Medulla oblongata (tissue), 1 donor: ENCODE results near the gene NFATC3.

Source experiments
- DNase-seq: peaks from one replicate; pipeline ENCODE4 v3.0.0-alpha.2; 2015; ENCODE audit errors: extremely low spot score

The NFATC3 gene

DNA sequence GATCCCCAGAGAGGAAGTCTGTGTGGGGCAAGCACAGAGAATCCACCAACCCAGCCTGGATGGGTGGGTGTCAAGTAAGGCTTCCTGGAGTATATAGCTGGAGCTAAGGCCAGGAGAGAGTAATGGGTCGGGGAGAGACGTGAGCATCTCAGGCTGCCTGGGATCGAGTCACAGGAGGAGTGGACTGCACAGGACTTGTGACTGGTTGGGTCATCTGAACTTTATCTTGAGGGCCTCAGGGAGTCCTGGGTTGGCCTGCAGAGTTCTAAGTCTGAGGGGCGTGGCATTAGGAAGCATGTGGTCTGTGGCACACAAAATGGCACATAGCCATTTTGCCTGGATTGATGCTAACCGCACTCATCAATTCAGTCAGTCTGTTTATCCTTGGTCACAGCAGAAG is 161.5 kb downstream of the NFATC3 start:
- DNase-seq = peak; percentile 35

GRCh38 chr16:68247400-68247799 is 162.2 kb downstream of the NFATC3 start:
- peak; percentile 78 for DNase-seq

GRCh38 chr16:68247932-68248331 is 162.8 kb downstream of the NFATC3 start:
- no peak for DNase-seq

DNA sequence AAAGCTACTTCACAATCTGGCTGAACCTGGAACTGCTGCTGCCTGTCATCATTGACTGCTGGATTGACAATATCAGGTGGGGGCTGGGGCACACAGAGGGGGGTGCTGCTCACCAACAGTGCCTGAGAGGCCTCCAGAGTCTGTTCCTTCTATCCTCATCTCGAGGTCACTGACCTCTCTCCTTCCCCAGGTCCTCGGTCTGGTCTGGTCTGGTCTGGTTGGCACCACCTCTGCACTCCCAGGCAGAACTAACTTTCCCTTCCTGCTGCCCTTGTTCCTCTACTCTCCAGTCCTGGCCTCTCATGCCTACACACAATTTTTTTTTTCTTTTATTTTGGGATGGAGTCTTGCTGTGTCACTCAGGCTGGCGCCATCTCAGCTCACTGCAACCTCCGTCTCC is 164.2 kb downstream of the NFATC3 start:
- no peak for DNase-seq

- no peak for DNase-seq
Observed at GRCh38 chr16:68250951-68251350, 165.8 kb downstream of the NFATC3 start.

GRCh38 chr16:68251832-68252231 is 166.7 kb downstream of the NFATC3 start:
- DNase-seq = no peak

GRCh38 chr16:68252383-68252782 is 167.2 kb downstream of the NFATC3 start:
- DNase-seq = no peak

DNA sequence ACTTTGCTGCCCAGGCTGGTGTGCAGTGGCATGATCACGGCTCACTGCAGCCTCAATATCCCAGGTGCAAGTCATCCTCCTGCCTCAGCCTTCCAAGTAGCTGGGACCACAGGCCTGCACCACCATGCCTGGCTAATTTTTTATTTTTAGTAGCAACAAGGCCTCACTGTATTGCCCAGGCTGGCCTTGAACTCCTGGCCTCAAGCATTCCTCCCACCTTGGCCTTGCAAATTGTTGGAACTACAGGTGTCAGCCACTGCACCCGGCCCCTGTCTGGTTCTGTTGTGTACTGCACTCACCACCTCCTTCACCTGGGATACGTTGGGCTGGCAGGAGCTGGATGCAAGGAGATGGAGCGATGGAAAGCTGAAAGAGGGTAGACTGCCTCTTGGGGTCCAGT is 168.6 kb downstream of the NFATC3 start:
- no peak for DNase-seq

DNA sequence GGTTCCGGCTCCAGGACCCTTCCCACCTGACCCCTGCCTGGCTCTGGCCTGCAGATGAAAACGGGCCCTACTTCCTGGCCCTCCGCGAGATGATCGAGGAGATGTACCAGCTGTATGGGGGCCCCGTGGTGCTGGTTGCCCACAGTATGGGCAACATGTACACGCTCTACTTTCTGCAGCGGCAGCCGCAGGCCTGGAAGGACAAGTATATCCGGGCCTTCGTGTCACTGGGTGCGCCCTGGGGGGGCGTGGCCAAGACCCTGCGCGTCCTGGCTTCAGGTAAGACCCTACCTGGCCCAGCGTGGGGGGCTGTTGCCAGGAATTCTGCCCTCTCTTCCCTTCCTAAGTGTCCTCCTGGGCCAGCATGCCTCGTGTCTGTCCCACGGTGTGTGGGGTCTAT is 170.5 kb downstream of the NFATC3 start:
- no peak for DNase-seq

- no peak for DNase-seq
Observed at GRCh38 chr16:68257251-68257905, 172.2 kb downstream of the NFATC3 start.

GRCh38 chr16:68257906-68258800 is 173.0 kb downstream of the NFATC3 start:
- DNase-seq = no peak

GRCh38 chr16:68259007-68259825 is 174.0 kb downstream of the NFATC3 start:
- DNase-seq = no peak

DNA sequence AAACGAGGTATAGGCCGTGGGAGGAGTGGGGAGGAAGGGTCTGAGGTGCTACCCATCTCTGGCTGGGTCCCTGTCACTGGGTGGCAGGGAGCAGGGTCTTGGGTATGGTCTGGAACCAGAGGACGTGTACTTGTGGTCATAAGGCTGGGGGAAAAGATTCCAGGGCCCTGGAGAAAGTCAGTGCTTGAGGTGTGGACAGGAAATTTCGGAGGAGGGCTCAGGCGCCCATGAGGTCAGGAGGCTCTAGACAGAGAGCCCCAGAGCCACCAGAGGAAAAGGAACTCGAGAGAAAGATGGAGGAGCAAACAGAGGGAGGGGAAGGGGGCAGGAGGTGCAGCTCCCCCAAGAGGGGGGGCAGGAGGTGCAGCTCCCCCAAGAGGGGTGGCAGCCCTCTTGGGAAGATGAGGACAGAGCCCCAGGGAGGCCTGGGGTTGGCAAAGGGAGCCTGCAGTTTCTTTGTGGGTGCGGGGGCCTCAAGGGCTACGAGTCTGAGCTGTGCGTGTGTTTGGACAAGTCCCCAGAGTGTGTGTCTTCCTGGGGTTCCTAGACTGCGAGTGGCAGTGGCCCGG is 178.5 kb downstream of the NFATC3 start:
- DNase-seq = no peak

DNA sequence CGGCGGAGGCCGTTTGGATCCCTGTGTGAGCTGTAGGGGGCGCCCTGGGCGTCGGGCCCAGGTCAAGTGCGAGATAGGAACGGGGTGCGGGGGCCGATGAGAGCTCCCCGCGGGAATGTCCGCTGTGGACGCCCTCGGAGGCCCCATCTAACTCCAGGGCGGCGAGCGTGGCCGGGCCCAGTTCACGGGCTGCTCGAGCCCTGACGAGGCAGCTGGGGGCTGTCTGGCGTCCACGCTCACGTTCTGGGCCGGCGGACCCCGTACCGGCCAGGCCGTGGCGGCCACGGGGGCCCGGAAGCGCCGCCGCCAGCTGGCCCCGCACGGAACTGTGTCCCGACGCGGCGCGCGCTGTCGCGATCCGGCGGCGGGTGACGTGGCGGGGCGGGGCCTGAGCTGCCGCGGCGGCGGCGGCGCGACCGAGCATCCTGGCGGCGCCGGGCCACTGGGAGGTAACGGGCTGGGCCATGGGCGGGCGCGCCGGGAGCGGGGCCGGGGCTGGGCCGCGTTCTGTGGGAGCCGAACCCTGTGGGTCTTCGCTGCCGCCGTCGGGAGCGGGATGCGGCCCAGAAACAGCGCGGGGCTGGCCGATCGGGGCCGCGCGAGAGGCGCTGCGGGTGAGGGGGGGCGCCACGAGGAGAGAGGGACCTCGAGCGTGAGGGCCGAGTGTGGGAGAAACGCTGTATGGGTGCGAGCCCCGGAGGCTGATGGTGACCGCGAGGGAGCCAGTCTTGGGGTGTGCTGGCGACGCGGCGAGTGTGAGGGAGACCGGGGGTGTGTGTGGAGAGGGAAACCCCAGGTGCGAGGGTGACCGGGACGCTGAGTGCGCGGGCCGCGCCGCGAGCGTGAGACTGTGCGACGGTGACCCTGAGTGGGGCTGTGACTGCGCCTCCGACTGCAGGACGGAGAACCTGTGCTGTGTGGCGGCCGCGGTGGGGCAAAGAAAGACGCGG is 179.2 kb downstream of the NFATC3 start, which contains the start of gene SLC7A6:
Gene SLC7A6 (plus strand): TSS at position 399 of the 950 bp plus-strand sequence. CDS start 10,201 bp downstream, outside the sequence.
- DNase-seq = peak; percentile 65

- peak; percentile 64 for DNase-seq
Observed at GRCh38 chr16:68265078-68265920, 180.1 kb downstream of the NFATC3 start.

DNA sequence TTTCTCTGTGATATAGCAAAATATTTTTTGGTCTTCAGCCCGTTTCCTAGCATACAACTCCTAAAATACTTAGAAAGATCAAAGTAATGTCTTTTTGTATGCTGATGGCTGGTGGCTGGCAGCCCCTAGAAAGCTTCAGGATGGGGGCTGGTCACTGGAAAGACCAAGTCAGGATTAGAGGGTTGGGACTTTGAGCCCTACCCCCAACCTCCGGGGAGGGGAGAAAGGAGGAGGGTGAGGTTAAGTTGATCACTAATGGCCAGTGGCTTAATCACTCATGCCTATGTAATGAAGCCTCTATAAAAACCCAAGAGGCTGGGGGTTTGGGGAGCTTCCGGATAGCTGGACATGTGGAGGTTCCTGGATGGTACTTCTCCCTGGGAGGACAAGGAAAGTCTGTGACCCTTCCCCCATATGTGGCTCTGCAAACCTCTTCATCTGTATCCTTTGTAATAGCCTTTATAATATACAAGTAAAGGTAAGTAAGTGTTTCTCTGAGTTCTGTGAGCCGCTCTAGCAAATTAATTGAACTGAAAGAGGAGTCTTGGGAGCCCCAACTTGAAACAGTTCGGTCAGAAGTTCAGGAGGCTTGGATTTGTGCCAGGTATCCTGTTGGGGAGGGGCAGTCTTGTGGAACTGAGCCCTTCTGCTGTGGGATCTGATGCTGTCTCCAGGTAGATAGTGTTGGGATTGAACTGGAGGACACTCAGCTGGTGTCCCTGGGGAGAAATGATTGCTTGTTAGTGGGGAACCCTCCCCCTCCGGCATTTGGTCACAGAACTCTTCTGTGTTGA is 182.6 kb downstream of the NFATC3 start:
- DNase-seq = no peak

DNA sequence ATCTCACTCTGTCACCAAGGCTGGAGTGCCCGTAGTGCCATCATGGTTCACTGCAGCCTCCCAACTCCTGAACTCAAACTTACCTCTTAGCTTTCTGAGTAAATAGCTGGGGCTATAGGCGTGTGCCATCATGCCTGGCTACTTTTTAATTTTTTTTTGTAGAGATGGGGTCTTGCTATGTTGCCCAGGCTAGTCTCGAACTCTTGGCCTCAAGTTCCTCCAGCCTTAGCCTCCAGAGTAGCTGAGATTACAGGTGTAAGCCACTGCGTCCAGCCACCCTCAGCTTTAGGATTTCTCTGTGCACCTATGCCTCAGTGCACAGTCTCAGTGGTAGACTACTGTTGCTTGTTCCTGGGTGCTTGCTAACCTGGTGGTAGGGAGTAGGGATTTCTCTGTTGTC is 184.6 kb downstream of the NFATC3 start:
- DNase-seq = no peak

DNA sequence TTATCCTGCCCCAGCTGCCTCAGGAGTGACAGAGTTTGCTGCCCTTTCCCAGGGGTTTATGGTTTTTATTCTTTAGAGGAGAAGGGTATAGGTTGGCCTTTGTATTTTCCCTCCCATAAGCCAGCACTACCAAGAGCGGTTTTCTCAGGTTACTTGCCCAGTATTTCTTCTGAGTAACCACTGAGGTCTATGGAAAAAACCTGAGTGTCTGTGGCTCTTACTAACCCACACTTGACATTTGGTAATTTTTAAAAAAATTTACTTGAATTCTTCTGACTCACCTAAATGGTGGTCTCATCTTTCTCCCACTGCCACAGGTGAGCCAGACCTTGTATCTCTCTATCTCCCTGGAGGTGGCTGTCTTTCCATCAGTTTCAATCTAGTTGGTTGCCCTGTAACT is 185.2 kb downstream of the NFATC3 start:
- DNase-seq = no peak
